Measurements from ENCODE around the gene CRNKL1. TPM values are rescaled to one million over a fixed set of nuclear protein-coding genes. Genes with fewer than 3 reads are reported as not detected.

CRNKL1 gene
- polyA plus RNA-seq, 3 donors = 4.0 to 7.4 (median 5.9) TPM

DNA sequence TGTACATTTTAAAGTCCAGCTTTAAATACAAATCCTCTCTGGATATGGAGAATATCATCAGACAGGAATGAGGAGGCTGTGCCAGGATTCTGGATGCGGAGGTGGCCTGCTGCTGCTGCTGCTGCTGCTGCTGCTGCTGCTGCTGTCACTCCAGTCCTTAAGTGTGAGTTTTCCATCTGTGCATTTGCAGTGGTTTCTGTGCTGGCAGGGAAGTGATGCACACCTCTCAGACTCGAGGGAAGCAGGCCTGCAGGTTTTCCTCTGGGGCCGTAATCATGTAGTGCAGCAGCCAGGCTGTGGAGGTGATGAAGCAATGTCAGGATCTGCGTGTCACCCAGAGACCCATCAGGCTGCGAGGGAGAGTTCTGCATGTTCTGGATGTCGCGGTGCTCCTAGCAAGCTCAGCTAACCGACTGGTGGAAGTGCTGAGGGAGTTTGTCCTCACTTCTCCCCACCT lies 32.1 kb upstream of the CRNKL1 start:
- Histone ChIP-seq H3K9ac (ENCODE audit: insufficient read depth, low read length, poor library complexity, severe bottlenecking) (no peak overlapping the region), H3K9me3 (replicated peaks in 1 of 2; ENCODE audit: control insufficient read depth in 1 of 2, insufficient read depth in 1 of 2, low read length in 2 of 2) (no peaks in the 10 kb centered on the region), H3K4me2 (replicated peaks; ENCODE audit: extremely low read depth, low read length, poor library complexity, severe bottlenecking) (no peak overlapping the region), H3K4me3 (replicated peaks in 1 of 3; ENCODE audit: low read depth in 2 of 3, low read length in 3 of 3) (no peak overlapping the region), H3K27me3 (ENCODE audit: control insufficient read depth in 2 of 2, insufficient read depth in 2 of 2, low read length in 2 of 2) (peaks cover 0 to 2% of the 10 kb centered on the region in 2 donors), H3K4me1 (ENCODE audit: control insufficient read depth in 1 of 2, insufficient read depth in 2 of 2, low read length in 2 of 2) (no peaks in the 10 kb centered on the region), H2AFZ (ENCODE audit: insufficient read depth, low read depth, low read length, poor library complexity, severe bottlenecking) (no peak overlapping the region), H4K20me1 (ENCODE audit: insufficient read depth, low read length) (no peaks in the 10 kb centered on the region), H3K36me3 (replicated peaks in 1 of 2; ENCODE audit: control insufficient read depth in 1 of 2, insufficient read depth in 2 of 2, low read length in 2 of 2) (no peaks in the 10 kb centered on the region), H3K27ac (ENCODE audit: low read depth in 1 of 2, low read length in 2 of 2) (no peak overlapping the region), H3K79me2 (ENCODE audit: insufficient read depth, low read length) (no peaks in the 10 kb centered on the region)
- intact Hi-C loops (cut with micrococcal nuclease) = loop anchor here (2.0 to 10.0 kb wide), 3 partner anchors 320 to 510 kb away; no protein-coding TSS in a partner anchor
- DNase-seq = no peak
- Mint-ChIP-seq H3K9me3 (peaks cover 0 to 2% (median 0%) of the 10 kb centered on the region in 7 donors), H3K36me3 (no peaks in the 10 kb centered on the region), H3K4me1 (peaks cover 7% of the 10 kb centered on the region), H3K27ac (no peak overlapping the region), H3K27me3 (ENCODE audit: low read depth in 3 of 3) (peaks cover 3 to 6% (median 5%) of the 10 kb centered on the region in 3 donors), H3K4me3 (no peak overlapping the region)
- WGBS (ENCODE audit: insufficient coverage) = 61% methylated on average over 3 of the region's 8 CpGs
- TF ChIP-seq, protein P1, sequence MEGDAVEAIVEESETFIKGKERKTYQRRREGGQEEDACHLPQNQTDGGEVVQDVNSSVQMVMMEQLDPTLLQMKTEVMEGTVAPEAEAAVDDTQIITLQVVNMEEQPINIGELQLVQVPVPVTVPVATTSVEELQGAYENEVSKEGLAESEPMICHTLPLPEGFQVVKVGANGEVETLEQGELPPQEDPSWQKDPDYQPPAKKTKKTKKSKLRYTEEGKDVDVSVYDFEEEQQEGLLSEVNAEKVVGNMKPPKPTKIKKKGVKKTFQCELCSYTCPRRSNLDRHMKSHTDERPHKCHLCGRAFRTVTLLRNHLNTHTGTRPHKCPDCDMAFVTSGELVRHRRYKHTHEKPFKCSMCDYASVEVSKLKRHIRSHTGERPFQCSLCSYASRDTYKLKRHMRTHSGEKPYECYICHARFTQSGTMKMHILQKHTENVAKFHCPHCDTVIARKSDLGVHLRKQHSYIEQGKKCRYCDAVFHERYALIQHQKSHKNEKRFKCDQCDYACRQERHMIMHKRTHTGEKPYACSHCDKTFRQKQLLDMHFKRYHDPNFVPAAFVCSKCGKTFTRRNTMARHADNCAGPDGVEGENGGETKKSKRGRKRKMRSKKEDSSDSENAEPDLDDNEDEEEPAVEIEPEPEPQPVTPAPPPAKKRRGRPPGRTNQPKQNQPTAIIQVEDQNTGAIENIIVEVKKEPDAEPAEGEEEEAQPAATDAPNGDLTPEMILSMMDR (IDR thresholded peaks at IDR 0.05) = no peak

DNA sequence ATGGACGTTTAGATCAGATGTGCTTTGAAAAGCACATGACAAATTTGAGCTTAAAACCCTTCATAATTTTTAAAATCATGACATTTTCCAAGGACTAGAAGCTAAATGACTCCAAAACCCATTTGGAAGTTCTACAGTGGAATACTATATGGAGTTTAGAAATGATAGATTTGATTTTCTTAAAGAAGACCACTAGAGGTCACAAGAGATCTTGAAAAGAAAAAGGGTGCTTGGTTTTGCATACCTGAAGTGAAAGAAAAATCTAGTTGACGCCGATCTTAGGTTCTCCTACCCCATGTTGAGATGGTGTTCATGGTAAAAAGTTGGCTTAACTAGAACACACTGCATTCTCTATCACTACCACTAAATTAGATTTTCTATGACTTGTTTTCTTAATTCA lies 31.5 kb upstream of the CRNKL1 start:
- Histone ChIP-seq H3K9me3 (replicated peaks in 1 of 2; ENCODE audit: control insufficient read depth in 1 of 2, insufficient read depth in 1 of 2, low read length in 2 of 2) (no peaks in the 10 kb centered on the region), H3K27ac (ENCODE audit: low read depth in 1 of 2, low read length in 2 of 2) (no peak overlapping the region), H3K36me3 (replicated peaks in 1 of 2; ENCODE audit: control insufficient read depth in 1 of 2, insufficient read depth in 2 of 2, low read length in 2 of 2) (no peaks in the 10 kb centered on the region), H3K9ac (ENCODE audit: insufficient read depth, low read length, poor library complexity, severe bottlenecking) (no peak overlapping the region), H3K79me2 (ENCODE audit: insufficient read depth, low read length) (no peaks in the 10 kb centered on the region), H3K4me2 (replicated peaks; ENCODE audit: extremely low read depth, low read length, poor library complexity, severe bottlenecking) (no peak overlapping the region), H4K20me1 (ENCODE audit: insufficient read depth, low read length) (no peaks in the 10 kb centered on the region), H3K4me1 (ENCODE audit: control insufficient read depth in 1 of 2, insufficient read depth in 2 of 2, low read length in 2 of 2) (no peaks in the 10 kb centered on the region), H3K4me3 (replicated peaks in 1 of 3; ENCODE audit: low read depth in 2 of 3, low read length in 3 of 3) (no peak overlapping the region), H2AFZ (ENCODE audit: insufficient read depth, low read depth, low read length, poor library complexity, severe bottlenecking) (no peak overlapping the region), H3K27me3 (ENCODE audit: control insufficient read depth in 2 of 2, insufficient read depth in 2 of 2, low read length in 2 of 2) (peaks cover 0 to 2% of the 10 kb centered on the region in 2 donors)
- no peak overlapping the region for H3K27ac Mint-ChIP-seq
- H3K4me1 Mint-ChIP-seq = peaks cover 7% of the 10 kb centered on the region
- TF ChIP-seq, protein P1 (IDR thresholded peaks at IDR 0.05) = peak; percentile 79
- 0% methylated on average over 1 of the region's 3 CpGs for WGBS (ENCODE audit: insufficient coverage)
- H3K4me3 Mint-ChIP-seq = peak overlapping the region; percentile 34 to 39
- peaks cover 3 to 6% (median 5%) of the 10 kb centered on the region in 3 donors for H3K27me3 Mint-ChIP-seq (ENCODE audit: low read depth in 3 of 3)
- H3K9me3 Mint-ChIP-seq = peaks cover 0 to 2% (median 0%) of the 10 kb centered on the region in 7 donors
- H3K36me3 Mint-ChIP-seq = no peaks in the 10 kb centered on the region
- peak in 1 of 3 donors; percentile 11 for DNase-seq
- intact Hi-C loops (cut with micrococcal nuclease) = loop anchor here (2.0 to 10.0 kb wide), 3 partner anchors 321 to 511 kb away; no protein-coding TSS in a partner anchor
